GM03348 (cell line): ENCODE measurements around the gene MYH6.
"Not testable (repeated sequence)": the region's sequence is repeated elsewhere in the genome, so short reads cannot be mapped to it uniquely, and the experiment has no call there.

Experiments
- DNase-seq: peaks from one replicate; pipeline ENCODE4 v3.0.0; 2012; ENCODE audit warnings: low spot score

The MYH6 gene

DNA sequence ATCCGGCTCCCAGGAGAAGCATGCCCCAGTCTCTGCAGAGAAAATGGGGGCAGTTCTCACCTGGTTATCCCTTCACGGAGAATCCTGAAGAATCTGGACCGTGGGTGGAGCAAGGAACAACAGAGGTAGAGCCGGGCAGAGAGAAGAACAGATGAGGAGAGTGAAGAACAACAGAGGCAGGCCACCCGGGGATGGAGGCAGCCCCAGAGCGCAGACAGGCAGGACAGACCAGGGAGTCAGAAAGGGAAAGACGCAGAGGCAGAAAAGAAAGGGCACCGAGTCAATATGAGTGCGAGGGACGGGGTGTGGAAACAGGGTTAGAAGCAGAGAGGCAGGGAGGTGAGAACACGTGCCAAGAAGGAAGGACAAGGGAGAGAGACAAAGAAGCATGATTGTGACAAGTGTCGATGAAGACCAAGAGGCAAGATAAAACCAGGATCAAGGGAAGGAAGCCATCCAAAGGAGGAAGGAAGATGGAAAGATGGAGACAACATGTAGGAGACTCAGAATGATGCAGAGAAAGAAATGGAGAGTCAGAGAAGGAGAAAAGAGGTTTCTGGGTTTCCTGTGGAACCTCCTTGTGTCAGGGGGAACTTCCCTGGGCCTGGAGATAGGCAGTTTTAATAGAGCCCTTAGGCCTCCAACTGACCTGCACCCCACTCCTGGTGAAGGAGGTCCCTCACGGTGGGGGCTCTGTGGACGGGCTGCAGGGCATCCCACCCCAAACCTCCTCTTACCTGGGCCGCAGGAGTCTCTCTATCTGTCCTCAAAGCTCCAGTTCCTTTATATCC lies at the start of gene MYH6:
TSS of gene MYH6 (minus strand) at position 758 of the 791 bp plus-strand sequence. CDS start 1,050 bp downstream, outside the sequence.
- DNase-seq, result no peak

DNA sequence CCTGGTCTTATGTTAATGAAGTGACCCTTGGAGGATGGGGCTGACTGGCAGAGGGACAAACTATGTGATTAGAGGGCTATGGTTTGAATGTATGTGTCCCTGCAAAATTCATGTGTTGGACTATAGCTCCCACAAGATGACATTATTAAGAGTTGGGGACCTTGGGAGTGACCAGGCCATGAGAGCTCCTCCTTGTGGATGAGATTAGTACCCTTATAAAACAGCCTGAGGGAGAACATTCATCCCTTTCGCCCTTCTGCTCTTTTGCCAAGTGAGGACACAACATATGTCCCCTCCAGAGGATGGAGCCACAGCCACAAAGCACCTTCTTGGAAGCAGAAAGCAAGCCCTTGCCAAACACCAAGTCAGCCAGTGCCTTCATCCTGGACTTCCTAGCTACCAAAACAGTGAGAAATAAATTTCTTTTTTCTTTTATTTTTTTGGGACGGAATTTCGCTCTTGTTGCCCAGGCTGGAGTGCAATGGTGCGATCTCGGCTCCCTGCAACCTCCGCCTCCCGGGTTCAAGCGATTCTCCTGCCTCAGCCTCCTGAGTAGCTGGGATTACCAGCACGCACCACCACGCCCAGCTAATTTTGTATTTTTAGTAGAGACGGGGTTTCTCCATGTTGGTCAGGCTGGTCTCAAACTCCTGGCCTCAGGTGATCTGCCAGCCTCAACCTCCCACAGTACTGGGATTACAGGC lies 49.0 kb upstream of the MYH6 start:
- not testable (repeated sequence) for DNase-seq

DNA sequence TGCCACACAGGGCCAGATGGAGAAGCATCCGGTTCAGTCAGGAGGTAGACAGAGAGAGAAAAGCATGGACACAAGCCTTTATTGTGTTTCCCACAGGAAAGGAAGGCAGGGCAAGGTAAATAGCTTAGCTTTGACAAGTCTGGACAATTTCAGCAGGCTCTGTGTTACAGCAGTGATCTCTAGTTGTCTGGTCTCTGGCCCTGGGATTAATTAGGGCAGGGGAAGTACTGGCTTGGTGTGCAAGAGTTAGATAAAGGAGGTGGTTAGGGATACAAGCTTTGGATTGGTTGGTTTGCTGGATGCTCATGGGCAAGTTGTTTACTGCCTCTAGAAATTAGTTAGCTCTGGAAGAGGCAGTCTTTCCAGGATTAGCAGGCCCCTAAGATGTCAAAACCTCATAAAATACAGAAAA lies 46.4 kb upstream of the MYH6 start:
- no peak for DNase-seq

DNA sequence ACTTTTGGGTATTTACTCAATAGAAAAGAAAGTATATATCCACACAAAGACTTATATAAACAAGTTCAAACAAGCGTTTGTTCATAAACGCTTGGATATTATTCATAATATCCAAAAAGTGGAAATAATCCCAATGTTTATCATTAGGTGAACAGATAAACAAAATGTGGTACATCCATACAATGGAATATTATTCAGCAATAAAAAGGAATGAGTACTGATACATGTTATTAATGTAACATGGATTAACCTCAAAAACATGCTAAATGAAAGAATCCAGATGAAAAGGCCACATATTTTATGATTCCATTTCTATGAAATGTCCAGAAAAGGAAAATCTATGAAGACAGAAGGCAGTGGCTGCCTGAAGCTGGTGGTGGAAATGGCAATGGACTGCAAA lies 44.2 kb upstream of the MYH6 start:
- no peak for DNase-seq

DNA sequence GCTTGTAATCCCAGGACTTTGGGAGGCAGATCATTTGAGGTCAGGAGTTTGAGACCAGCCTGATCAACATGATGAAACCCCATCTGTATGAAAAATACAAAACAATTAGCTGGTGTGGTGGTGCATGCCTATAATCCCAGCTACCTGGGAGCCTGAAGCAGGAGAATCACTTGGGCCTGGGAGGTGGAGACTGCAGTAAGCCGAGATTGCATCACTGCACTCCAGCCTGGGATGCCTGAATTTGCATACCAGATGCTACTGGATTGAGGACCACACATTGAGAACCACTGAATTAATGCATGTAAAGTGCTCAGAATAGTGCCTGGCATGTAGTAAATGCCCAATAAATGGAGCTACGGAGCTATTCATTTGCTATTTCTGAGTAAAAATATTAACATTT lies 42.3 kb upstream of the MYH6 start:
- no peak for DNase-seq

DNA sequence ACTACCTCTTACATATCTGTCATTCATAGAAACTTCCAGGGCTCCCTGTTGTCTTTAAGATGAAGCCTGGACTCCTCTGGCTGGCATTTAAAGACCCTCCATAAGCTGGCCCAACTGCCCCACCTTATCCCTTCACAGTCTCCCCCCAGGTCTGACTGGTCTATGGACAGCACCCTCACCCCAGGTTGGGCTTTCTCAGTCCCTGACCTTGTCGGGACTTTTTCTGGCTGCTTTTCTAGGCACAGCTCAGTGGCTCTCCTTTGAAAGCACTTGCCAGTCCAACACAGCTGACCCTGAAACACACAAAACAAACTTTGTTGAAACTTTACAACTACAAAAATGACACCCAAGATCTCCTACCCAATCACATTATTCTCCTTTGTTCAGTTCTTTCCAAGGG lies 41.2 kb upstream of the MYH6 start:
- DNase-seq, result no peak

DNA sequence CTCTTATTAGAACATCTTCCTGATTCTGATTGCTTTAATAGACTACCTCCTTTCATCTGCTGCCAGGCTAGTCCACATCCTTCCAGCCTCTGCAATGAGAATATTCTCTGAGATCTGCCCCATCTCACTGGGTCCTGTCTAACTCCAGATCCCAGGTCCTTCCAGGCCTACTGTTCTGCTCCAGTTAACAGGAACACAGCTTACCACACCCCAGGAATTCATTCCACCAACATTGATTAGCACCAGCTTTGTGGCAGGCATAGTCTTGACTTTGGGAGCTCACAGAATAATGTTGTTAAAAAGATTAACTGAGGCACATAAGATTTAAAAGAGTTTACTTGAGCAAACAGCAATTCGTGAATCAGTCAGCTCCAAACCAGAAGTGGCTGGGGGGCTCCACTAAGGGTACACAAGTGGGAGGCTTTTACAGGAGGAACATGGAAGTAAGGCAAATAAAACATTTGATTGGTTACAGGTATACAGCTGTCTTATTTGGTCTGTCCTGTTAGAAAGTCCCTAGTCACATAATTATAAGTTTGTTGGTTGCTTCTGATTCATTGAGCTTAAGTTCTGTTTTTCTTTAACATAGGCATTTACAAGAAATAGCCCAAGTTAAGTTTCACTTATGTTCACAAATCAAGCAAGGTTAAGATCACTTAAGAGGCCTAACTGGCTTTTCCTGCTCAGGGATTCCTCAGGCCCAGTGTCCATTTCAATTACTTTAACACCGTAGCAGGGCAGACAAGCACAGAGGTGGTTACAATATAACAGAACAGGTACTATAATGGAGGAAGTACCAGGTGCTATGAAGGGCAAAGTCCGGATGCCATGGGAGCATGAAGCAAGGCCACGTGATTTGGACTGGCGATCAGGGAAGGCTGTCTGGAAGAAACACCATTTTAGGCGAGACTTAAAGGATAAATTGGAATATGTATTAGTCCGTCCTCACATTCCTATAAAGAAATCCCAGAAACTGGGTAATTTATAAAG lies 39.6 kb upstream of the MYH6 start:
- no peak for DNase-seq

DNA sequence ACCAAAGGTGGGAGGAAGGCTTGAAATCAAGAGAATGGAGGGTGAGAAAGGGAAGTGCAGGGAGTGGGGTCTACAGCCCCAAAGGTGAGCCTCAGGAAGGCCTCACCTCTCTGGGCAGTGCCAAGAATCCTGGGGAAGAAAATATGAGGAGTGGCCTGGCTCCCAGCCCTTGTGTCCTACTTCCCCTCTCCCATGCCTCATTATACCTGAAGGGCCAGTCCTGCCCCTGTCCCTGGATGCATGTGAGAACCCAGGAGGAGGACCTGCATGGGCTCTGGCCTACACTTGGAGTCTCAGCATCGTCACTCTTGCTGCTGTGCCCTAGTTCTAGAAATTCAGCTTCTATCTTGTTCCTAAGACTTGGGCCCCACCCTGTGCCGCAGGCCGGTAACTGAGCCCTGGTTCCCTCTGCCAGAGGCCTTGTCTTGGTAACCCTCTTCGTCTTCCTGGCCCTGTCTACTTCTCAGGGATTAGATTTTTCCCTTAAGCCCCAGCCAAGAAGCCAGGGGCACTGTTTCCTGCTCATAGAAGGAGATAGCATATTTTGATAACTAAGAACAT lies 38.3 kb upstream of the MYH6 start:
- no peak for DNase-seq

DNA sequence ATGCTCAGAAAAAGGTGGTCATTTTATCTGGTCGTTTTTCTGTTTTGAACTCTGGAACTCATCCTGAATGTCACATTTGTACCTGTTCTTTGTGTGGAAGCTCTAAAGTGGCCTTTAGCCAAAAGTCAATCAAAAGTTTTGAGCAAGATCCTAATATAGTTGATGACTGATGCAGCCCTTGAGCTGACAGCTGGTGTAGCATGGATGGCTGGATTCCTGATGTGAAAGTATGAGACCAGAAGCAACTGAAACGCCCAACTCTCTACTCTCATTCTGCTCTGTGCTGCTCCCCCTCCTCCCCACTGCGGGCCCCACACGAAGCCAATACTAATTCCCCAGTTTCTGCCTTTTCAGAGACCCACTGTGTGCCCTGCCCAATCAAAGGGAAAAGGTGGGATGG lies 37.7 kb upstream of the MYH6 start:
- DNase-seq, result no peak

DNA sequence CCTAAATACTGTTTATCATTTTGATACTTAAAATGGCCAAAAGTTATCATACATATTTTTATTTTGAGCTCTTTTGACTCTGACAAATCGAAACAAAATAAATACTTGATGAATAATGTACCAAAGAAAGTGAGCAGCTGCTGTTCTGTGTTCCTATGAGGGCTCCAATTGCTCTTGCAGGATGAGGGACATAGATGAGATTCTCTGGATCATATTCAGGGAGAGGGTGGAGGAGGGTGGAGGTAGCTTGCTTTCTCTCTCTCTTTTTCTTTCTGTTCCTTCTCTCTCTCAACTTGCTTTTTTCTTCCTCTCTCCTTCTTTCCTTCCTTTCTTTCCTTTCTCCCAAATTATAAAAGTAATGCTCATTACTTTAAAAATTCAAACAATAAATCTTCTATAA lies 36.2 kb upstream of the MYH6 start:
- no peak for DNase-seq

DNA sequence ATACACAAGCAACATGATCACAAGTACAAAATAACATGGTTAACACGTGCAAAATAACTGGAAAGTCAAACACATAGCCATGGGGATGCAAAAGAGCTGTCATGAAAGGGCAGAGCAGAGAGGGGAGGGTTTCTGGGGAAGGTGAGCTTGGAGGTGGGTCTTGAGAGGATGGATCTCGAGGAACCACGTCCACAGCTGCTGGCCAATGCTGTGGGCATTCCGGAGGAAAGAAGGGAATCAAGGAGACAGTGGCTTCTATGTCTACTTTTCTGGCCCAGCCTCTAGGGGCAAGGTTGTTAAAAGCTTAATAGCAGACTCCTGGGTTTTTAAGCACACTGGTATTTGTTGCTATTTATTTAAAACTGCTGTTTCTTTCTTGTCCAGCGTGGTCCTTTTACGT lies 35.8 kb upstream of the MYH6 start:
- no peak for DNase-seq

DNA sequence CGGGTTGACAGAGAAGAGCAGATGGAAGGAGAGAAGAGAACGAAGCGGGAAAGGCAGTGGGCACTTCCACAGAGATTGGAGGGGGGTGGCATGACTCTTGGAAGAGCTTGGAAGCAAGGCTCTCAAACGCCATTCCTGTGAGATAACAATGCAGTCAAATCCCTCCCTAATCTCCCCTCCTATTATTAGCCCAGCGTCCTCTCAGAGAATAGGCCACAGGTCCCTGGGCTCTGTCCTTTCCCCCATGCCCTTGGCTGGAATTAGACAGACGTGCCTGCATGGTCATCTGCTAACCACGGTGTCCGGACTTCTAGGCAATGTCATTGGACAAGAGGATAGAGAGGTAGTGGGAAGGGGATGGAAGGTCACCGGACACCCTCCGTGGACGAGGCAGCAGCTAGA lies 35.3 kb upstream of the MYH6 start:
- DNase-seq, result no peak

DNA sequence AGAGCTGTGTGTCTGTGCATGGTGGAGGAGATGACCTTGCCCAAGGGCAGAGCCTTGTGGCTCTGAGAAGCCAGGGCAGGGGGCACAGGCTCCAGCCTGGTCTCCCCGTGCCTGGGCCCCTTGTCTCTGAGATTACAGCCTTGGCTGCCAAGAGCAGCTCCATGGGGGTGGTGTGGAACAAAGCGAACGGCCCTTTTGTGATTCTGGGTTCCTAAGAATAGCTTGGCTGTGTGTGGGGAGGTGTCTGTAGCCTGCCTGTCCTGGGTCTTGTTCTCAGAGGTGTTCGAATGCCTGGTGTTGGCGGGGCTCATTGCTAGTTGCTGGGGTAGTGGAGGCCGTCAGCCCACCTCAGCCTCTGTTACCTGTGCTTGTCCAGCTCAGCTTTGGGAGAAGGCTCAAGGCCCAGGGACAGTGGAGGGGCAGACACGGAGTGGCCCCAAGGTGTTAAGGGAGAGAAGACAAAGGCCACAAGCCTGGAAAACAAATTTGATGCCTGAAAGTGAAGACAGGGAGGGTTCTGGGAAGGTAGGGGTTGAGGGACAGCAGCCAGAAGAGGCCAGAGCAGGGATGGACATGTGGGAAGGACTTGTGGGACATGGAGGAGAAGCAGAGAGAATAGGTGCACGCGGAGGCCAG lies 34.8 kb upstream of the MYH6 start:
- DNase-seq, result no peak

DNA sequence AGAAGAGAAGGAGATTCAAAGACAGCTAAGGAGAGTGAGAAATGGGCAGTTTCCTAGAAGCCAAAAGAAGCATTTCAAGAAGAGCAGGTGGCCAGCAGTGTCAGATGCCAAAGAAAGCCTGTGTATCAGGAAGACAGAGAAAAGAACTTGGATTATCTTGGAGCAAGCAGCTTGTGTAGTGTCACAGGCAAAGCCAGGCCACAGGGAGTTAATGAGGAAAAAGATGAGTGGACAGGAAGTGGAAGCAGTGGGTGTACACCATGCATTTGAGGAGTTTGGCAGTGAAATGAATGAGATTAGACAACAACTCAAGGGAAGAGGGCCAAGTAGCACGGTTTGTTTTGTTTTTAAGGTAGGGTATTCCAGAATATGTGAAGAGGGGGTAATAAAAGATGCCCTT lies 33.0 kb upstream of the MYH6 start:
- no peak for DNase-seq

DNA sequence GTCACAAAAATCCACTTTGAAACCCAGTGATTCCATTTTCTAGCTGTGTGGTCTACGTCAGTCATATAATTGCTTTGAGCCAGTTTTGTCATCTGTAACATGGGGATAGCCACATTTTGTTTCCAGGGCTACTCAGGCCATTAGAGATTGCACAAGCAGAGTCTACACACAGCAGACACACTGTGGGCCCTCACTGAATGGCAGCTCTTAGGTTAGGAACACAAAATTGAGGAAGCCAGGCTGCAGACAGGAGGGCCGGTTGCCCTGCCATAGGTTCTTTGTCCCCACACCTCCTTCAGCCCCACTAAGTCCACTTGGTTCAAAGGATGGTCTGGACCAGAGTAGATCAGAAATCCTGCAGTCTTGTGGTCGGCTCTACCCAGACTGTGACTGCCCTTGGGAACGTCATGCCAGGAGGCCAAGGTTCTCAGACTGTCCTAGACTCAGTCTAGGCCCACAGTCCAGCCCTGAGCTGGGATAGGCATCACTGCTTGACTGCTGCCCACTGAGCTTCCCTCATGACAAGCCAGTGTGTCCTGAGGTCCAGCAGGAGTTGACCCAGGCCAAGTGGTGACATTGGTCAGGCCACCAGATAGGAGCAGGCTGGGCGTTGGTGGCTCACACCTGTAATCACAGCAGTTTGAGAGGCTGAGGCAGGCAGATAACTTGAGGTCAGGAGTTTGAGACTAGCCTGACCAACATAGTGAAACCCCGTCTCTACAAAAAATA lies 31.2 kb upstream of the MYH6 start:
- DNase-seq, result no peak

DNA sequence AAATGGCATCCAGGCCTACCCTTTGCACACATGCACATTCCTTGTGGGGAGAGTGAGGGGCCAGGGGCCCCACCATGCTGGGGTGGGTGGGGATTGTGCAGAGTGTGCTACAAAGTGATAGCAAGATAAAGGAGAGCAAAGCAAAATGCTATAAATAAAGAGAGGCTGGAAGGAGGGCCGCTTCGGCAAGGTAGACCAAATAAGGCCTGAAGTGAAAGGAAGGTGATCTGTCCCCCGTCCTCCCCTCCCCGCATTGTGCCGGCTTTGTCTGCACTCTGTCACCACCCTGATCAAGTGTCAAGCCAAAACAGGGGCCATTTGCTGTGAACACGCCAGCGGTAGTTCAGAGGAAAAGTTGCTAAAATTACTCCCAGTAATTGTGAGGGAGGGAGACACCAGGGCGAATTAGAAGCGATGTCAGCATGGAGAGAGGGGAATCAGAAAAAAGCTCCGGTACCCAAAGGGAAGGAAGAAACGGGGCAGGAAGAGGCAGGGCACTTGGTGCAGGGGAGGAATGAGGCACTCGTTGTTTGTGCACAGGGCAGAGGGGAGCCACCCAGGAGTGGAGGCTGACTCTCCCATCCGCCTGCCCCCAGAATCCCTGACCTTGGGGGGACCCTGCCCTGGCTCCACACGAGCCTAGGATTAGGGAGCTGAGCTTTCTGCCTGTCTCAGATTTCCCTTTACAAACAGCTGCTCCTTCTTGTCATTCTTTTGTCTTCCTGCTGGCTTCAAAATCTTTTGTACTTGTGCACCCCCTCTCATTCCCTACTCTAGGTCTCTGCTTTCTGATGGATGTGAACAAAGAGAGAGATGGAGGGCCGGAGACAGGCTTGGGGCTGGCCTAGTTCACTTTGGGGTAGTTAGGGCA lies 30.3 kb upstream of the MYH6 start:
- no peak for DNase-seq

DNA sequence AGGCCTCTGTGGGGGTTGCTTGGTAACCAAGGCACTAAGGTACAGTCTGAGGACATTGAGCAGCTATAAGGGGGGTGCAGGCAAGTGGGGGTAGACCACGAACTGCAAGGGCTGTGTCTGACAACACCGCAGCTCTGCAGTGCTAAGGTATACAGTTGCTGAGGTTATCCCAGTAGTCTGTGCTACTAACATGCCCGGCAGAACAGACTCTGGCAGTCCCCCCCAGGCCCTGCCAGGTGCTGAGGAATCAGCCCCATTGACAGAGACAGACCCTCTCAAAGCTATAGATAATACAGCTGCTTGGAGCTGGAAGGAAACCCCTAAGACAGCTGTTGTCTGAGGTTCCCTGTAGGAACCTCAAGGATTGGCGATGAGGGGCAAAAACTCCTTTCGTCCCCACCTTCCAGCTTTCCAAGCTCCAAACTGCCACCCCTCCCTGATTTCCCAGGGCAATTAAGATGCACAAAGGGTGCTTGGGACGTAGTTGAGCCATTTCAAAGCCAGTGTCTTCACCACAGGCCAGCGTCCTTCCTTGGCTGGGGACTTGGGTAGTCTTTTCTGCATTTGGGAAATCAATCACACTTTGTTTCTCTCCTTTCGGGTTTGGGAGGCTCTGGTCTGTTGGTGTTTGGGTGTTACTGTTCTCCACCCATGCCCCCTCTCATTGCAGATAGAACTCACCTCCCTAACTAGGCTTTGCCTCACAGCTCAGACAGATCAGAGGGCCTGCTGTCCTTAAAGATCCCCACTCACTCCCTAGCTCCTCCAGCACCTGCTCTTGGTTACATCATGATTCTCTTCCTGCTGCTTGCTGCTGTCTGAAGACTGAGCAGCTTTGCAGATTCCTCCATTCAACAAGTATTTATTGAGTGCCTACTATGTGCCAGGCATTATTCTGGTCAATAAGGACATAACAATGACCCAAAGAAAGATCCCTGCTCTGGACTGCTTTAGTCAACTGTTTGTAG lies 29.3 kb upstream of the MYH6 start:
- no peak for DNase-seq

DNA sequence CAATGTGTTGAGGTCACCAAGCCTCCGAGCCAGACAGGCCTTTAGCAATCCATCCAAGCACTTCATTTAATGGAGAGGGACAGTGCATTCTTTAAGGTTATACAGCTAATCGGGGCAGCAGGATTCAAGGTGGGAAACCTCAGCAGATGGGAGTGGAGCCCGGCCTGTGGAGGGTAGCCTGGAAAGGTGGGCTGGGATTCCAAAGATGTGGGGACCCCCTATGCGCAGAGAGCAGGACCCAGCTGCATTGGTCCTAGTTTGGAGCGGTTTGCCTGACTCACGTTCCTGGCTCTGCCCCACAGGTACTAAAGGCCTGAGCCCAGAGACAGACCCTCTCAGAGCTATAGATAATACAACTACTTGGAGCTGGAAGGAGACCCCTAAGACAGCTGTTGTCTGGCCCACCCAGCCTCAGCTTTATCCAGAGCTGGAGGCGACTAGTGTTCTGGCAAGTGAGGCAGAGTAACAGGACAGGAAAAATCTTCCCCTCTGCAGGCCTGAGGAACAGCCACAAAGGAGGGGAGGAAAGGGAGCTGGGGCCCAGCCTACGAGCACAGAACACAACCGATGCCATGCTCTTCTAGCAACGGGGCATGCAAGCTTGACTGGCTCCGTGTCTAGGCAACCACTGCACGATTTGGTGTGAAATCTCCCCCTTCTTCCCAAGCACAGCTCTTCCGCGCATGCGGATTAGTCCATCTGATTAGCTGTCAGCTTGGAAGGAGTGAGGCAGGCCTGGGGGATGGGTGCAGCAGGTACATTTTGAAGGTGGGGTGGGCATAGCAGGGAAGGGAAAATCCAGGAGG lies 28.5 kb upstream of the MYH6 start:
- no peak for DNase-seq
